ENCODE measurements around the gene DLGAP4.
"Not testable (repeated sequence)": the region's sequence is repeated elsewhere in the genome, so short reads cannot be mapped to it uniquely, and the experiment has no call there.

The DLGAP4 gene

DNA sequence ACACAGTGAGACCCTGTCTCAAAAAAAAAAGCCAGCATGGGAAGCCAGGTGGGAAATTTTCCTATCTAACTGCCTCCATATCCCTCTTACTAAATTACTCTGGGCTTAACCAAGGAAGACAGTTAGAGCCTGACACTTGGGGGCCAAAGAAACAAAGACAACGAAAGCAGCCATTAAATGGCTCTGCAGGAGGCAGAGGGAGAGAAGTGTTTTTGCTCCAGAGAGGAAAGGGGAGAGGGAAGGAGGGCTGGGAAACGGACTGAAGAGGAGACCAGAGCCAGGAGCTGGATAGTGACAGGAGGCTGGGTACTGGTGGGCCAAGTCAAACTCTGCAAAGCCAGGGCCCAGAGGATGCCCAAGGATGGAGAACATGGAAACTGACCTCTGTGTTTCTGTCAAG lies 256.6 kb downstream of the DLGAP4 start:
- TF ChIP-seq CTCF (IDR thresholded peaks at IDR 0.05; ENCODE audit: control extremely low read depth, extremely low read depth, low read depth, missing control alignments): no peak
- CTCF ChIA-PET: interaction anchor here (1.4 kb wide), 1 partner anchor 8 kb away, joined by 5 read pairs; no protein-coding TSS in a partner anchor
- DNase-seq (ENCODE audit: extremely low spot score): no peak
- POLR2A ChIA-PET: no interaction called here

- POLR2A ChIA-PET: no interaction called here
- CTCF ChIA-PET: no interaction called here
- no peak for TF ChIP-seq CTCF (IDR thresholded peaks at IDR 0.05; ENCODE audit: control extremely low read depth, extremely low read depth, low read depth, missing control alignments)
Observed at GRCh38 chr20:36563374-36563773, 257.2 kb downstream of the DLGAP4 start.

DNA sequence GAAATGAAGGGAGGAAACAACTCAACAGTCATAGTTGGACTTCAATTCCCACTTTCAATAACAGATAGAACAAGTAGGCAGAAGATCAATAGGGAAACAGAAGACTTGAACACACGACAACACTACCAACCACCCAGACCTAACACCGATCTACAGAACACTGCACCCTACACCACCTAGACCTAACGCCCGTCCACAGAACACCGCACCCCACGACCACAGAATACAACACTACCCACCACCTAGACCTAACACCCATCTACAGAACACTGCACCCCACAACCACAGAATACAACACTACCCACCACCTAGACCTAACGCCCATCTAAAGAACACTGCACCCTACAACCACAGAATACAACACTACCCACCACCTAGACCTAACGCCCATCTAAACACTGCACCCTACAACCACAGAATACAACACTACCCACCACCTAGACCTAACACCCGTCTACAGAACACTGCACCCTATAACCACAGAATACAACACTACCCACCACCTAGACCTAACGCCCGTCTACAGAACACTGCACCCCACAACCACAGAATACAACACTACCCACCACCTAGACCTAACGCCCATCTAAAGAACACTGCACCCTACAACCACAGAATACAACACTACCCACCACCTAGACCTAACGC lies 258.1 kb downstream of the DLGAP4 start:
- DNase-seq (ENCODE audit: extremely low spot score); POLR2A ChIA-PET; CTCF ChIA-PET: not testable (repeated sequence)

More at GRCh38 chr20:36563374-36563773, 257.2 kb downstream of the DLGAP4 start:
- no peak for DNase-seq (ENCODE audit: extremely low spot score)

GRCh38 chr20:36564726-36565121 lies 258.6 kb downstream of the DLGAP4 start:
- POLR2A ChIA-PET; DNase-seq (ENCODE audit: extremely low spot score): not testable (repeated sequence)
- CTCF ChIA-PET: interaction anchor here (1.3 kb wide), 1 partner anchor 41 kb away, joined by 3 read pairs; the partner anchor contains the start of gene RAB5IF

- no peak for DNase-seq (ENCODE audit: extremely low spot score)
- ChIA-PET POLR2A (no interaction called here), CTCF (interaction anchor here (1.3 kb wide), 1 partner anchor 40 kb away, joined by 3 read pairs; the partner anchor contains the start of gene RAB5IF)
- no peak for TF ChIP-seq CTCF (IDR thresholded peaks at IDR 0.05; ENCODE audit: control extremely low read depth, extremely low read depth, low read depth, missing control alignments)
Observed at GRCh38 chr20:36565520-36565919, 259.4 kb downstream of the DLGAP4 start.

DNA sequence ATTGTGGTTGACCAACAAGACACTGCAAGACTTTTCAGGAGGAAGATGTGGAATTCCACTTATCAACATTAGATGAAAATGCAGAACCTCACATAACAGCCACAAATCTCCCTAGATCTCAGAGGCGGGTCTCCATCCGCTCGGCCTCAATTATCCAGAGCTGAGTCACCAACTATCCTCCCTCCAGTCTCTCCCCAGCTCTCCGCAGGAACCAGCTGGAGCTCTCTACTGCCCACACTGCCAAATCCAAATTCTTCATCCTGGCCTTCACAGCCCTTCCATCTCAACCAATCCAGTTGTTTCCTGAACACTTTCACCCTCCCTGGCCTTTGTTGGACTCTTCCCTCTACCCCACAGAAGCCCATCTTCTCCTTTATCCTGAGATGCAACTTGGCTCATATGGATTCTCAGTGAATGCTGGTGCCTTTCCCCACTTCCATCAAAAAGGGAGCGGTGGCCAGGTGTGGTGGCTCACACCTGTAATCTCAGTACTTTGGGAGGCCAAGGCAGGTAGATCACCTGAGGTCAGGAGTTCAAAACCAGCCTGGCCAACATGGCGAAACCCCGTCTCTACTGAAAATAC lies 263.8 kb downstream of the DLGAP4 start:
- ChIA-PET POLR2A (interaction anchor here (1.8 kb wide), 1 partner anchor 36 kb away, joined by 4 read pairs; the partner anchor contains the start of gene RAB5IF), CTCF (interaction anchor here (1.7 to 2.0 kb wide), 2 partner anchors 8 to 12 kb away, joined by 5 to 11 read pairs; no protein-coding TSS in a partner anchor)
- TF ChIP-seq CTCF (IDR thresholded peaks at IDR 0.05; ENCODE audit: control extremely low read depth, extremely low read depth, low read depth, missing control alignments): no peak
- DNase-seq (ENCODE audit: extremely low spot score): no peak

- CTCF ChIA-PET: interaction anchor here (0.9 to 2.8 kb wide), 9 partner anchors 10 to 183 kb away, joined by 3 to 6 read pairs (median 5); partner anchors contain the start of gene RAB5IF
- TF ChIP-seq CTCF (IDR thresholded peaks at IDR 0.05; ENCODE audit: control extremely low read depth, extremely low read depth, low read depth, missing control alignments): no peak
- POLR2A ChIA-PET: interaction anchor here (1.5 to 1.8 kb wide), 2 partner anchors 24 to 34 kb away, joined by 4 to 5 read pairs; partner anchors contain the start of gene RAB5IF
- DNase-seq (ENCODE audit: extremely low spot score): peak; percentile 13
Observed at GRCh38 chr20:36571564-36572504, 265.7 kb downstream of the DLGAP4 start.
